Measurements from ENCODE around the gene ZG16.

DNA sequence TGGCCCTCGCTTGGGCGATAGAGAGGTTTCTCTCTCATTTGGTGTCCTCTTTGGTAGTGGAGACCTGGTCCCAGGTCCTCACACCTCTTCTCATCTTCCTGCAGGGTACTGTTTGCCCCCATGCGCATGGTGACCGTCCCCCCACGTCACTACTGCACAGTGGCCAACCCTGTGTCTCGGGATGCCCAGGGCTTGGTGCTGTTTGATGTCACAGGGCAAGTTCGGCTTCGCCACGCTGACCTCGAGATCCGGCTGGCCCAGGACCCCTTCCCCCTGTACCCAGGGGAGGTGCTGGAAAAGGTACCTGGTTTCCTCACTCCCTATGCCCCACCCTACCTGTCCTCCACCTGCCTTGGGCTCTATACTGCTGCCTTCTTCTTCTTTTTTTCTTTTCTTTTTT is 52.7 kb downstream of the ZG16 start:
- TF ChIP-seq CTCF (IDR thresholded peaks at IDR 0.05; ENCODE audit: low read length): no peak
- no peak for TF ChIP-seq EZH2 (IDR thresholded peaks at IDR 0.05; ENCODE audit: borderline replicate concordance, low read length)

All from OCI-LY1 (cell line).